ENCODE data around the gene CDKN1C.
A peak's percentile ranks its signal among the peaks of the same experiment; 100 is the strongest.

Gene CDKN1C

DNA sequence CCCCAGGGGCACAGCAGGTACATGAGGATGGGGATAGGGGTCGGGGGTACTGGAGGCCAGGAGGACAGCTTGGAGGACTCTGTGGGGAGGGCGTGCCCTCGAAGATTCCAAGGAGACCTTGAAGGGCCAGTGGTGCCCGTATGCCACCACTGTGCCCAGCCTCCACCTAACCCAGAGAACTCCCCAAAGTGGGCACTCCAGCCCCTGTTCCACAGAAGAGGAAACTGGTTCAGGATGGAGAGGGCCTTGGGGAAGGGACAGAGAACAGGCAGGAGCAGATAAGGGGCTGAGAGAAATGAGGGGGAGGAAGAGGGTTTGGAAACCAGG lies 45.8 kb upstream of the CDKN1C start:
- no peak overlapping the region for H3K4me3 ChIP-seq (ENCODE audit: low read depth, low read length)
- TF ChIP-seq, protein P1, sequence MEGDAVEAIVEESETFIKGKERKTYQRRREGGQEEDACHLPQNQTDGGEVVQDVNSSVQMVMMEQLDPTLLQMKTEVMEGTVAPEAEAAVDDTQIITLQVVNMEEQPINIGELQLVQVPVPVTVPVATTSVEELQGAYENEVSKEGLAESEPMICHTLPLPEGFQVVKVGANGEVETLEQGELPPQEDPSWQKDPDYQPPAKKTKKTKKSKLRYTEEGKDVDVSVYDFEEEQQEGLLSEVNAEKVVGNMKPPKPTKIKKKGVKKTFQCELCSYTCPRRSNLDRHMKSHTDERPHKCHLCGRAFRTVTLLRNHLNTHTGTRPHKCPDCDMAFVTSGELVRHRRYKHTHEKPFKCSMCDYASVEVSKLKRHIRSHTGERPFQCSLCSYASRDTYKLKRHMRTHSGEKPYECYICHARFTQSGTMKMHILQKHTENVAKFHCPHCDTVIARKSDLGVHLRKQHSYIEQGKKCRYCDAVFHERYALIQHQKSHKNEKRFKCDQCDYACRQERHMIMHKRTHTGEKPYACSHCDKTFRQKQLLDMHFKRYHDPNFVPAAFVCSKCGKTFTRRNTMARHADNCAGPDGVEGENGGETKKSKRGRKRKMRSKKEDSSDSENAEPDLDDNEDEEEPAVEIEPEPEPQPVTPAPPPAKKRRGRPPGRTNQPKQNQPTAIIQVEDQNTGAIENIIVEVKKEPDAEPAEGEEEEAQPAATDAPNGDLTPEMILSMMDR (IDR thresholded peaks at IDR 0.05; ENCODE audit: low read depth, low read length, missing control alignments), result no peak
- no peak for DNase-seq (ENCODE audit: low read depth)

DNA sequence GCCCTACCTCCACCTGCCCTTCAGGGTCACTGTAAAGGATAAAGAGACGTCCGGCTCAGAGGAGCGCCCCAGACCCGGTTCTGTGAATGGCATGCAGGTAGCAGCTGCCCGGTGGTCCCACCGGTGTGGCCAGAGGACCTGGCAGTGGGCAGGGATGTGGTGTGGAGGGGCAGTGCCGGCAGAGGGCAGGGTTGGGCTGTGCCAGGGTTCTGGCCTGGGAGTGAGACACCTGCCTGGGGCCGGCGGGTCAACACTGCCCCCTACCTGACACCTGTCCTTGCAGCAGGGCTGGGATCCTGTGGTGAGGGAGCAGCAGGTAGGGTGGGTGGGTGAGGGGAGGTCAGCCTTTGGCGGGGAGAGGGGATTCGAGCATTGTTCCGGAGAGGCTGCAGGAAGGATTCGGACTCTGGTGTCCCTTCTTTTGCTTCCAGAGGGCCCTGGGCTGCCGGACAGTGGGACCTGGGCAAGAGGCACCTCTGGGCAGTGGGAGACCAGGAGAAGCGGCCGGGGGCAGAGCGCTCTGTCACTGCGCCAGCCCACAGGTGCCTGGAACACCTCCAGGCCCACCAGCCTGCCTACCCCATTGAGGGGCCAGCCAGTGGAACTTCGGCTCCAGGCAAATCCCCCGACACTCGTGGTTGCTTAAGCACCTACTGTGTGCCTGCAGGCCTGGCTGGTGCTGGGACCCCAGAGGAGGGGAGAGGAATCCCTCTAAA lies 45.3 kb upstream of the CDKN1C start:
- DNase-seq (ENCODE audit: low read depth), result peak; percentile 31
- TF ChIP-seq, protein P1 (IDR thresholded peaks at IDR 0.05; ENCODE audit: low read depth, low read length, missing control alignments), result peak; percentile 80
- H3K4me3 ChIP-seq (ENCODE audit: low read depth, low read length), result peak overlapping the region; percentile 59; the same call in 1 of the 2 replicates

DNA sequence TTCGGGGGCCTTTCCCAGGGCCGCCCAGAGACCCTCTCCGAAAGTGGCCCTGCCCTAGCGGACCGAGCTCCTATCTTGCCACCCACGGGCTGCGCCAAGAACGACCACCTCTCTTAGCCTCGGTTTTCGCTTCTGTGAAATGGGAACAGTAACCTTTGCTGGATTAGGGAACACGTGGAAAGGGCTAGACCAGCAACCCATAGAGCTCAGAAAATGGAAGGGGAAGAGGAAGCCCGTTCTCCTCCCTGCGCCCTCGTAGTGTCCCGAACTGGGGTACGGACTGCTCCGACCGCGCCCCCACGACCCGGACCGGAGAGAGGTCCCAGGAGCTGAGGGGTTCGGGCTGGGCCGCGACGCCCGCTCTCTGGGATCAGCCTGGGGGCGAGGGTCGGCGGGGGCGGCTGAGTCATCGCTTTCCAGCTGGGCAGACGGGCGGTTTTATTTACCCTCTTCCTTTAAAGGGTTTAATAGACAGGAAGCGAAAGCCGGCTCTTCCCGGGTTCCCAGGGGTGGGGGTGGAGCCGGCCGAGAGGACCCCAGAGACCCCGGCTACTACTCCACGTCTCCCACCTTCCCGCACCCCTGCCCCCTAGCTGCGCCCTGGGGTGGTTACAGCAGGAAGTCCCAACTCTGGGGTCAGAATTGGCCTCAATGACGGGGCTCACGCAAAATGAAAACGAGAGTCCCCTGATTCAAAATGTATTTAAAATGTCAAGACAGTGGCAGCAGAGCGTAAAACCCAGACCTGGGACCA lies 44.6 kb upstream of the CDKN1C start:
- TF ChIP-seq, protein P1 (IDR thresholded peaks at IDR 0.05; ENCODE audit: low read depth, low read length, missing control alignments), result peak; percentile 51
- DNase-seq (ENCODE audit: low read depth), result no peak
- H3K4me3 ChIP-seq (ENCODE audit: low read depth, low read length), result peak overlapping the region; percentile 59

GRCh38 chr11:2929531-2929949 lies 44.0 kb upstream of the CDKN1C start:
- peak overlapping the region; percentile 59 for H3K4me3 ChIP-seq (ENCODE audit: low read depth, low read length)
- DNase-seq (ENCODE audit: low read depth), result no peak
- TF ChIP-seq, protein P1 (IDR thresholded peaks at IDR 0.05; ENCODE audit: low read depth, low read length, missing control alignments), result no peak

DNA sequence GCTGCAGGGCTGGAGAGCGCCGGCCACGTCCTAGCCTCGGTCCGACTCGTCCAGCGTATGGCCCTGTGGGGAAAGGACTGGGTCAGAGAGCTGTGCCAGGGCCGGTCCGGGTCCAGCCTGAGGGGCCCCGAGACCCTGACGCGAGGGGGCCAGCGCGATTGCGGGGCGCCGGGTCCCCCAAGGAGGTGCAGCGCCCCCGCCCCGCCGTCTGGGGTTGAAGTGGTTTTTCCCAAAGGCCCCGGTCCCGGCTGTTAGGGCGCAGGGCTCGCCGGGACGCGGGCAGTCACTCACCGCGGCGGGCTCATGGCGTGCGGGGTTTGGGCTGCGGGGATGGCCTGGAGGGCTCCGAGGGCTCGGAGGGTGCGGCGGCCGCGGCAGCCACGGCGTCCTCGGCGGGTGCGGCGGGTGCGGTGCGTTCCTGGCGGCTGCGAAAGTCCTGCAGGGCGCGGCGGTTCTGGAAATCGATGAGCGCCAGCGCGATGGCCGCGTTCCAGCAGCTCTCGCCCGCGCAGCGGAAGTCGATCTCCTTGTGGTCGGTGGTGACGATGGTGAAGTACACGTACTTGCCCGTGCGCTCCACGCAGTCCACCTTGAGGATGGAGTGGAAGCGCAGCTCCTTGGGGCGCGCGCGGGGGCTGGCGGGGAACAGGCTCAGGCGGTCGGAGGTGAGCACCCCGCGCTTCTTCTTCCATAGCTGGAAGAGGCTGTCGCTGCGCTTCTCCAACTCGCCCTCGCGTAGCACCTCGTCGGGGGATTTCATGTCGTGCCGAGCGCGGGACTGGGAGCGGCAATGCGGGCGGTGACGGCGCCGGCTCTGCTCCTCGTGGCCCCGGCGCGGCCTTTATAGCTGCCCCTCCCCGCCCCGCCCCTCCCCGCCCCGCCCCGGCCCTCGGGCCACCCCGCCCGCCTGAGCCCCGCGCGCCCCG lies 43.3 kb upstream of the CDKN1C start, which contains the start of gene PHLDA2:
PHLDA2 (minus strand) TSS at position 816 of the 926 bp plus-strand sequence; CDS start at position 760, 56 bp downstream.
- DNase-seq (ENCODE audit: low read depth), result no peak
- peak within 1 kb of the TSS; percentile 59 for H3K4me3 ChIP-seq (ENCODE audit: low read depth, low read length)
- TF ChIP-seq, protein P1 (IDR thresholded peaks at IDR 0.05; ENCODE audit: low read depth, low read length, missing control alignments), result no peak

DNA sequence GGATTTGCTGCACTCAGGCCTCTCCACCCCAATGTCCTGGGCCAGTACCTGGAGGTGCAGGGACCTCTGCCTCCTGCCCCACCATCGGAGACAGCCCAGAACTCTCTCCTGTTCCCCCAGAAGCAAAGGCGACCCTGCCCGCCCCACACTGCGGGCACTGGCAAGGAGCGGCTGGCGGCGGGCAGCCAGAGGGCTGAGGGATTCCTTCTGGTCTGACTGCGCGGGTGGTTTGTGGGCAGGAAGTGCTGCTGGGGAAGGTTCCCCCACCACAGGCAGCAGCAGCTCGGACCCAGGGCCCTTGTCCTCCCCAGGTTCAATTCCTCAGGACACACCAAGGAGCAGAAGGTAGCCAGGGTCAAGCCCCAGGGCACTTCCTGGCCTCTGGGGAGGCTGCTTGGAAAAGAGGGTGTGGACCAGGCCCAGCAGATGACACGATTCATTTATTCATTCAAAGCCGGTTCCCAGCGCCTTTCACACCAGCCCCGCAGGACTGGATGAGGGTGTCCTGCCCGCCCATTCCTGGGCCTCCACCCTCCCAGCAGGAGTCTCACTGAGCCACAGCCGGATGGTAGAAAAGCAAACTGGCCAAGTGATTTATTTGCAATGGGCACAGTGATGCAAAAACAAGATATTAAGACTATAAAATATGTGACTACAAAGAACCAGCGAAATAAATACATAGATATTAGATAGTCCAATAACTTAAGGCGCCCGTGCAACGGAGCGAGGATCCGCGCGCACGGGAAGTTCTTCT lies 42.5 kb upstream of the CDKN1C start:
- no peak for DNase-seq (ENCODE audit: low read depth)
- TF ChIP-seq, protein P1 (IDR thresholded peaks at IDR 0.05; ENCODE audit: low read depth, low read length, missing control alignments), result no peak
- H3K4me3 ChIP-seq (ENCODE audit: low read depth, low read length), result no peak overlapping the region
